Measurements from ENCODE around the gene C14orf132.

Gene C14orf132

GRCh38 chr14:96120392-96120791 lies 81.2 kb downstream of the C14orf132 start:
- TF ChIP-seq ZNF565 (CRISPR knock-in tag; conservative IDR thresholded peaks at IDR 0.05; ENCODE audit: low read depth) (no peak), ZNF70 (CRISPR knock-in tag; IDR thresholded peaks at IDR 0.05) (no peak), GLIS3 (CRISPR knock-in tag; IDR thresholded peaks at IDR 0.05) (no peak), CSDC2 (CRISPR knock-in tag; IDR thresholded peaks at IDR 0.05) (no peak), ZFP30 (CRISPR knock-in tag; IDR thresholded peaks at IDR 0.05) (no peak), PATZ1 (CRISPR knock-in tag; IDR thresholded peaks at IDR 0.05; ENCODE audit: borderline replicate concordance) (no peak), ZC3H10 (CRISPR knock-in tag; IDR thresholded peaks at IDR 0.05) (no peak), BACH2 (CRISPR knock-in tag; IDR thresholded peaks at IDR 0.05; ENCODE audit: borderline replicate concordance) (no peak), ZFP3 (CRISPR knock-in tag; IDR thresholded peaks at IDR 0.05) (no peak), PPARA (CRISPR knock-in tag; IDR thresholded peaks at IDR 0.05; ENCODE audit: borderline replicate concordance) (no peak), RARB (CRISPR knock-in tag; IDR thresholded peaks at IDR 0.05) (no peak), ARNTL (CRISPR knock-in tag; IDR thresholded peaks at IDR 0.05; ENCODE audit: borderline replicate concordance, low read depth) (no peak), SNAI2 (CRISPR knock-in tag; IDR thresholded peaks at IDR 0.05) (no peak), CREB5 (CRISPR knock-in tag; IDR thresholded peaks at IDR 0.05; ENCODE audit: low read depth) (no peak), TCF4 (CRISPR knock-in tag; IDR thresholded peaks at IDR 0.05; ENCODE audit: borderline replicate concordance) (no peak), TOX (CRISPR knock-in tag; IDR thresholded peaks at IDR 0.05; ENCODE audit: borderline replicate concordance) (no peak)
- TF ChIP-seq, protein P1, sequence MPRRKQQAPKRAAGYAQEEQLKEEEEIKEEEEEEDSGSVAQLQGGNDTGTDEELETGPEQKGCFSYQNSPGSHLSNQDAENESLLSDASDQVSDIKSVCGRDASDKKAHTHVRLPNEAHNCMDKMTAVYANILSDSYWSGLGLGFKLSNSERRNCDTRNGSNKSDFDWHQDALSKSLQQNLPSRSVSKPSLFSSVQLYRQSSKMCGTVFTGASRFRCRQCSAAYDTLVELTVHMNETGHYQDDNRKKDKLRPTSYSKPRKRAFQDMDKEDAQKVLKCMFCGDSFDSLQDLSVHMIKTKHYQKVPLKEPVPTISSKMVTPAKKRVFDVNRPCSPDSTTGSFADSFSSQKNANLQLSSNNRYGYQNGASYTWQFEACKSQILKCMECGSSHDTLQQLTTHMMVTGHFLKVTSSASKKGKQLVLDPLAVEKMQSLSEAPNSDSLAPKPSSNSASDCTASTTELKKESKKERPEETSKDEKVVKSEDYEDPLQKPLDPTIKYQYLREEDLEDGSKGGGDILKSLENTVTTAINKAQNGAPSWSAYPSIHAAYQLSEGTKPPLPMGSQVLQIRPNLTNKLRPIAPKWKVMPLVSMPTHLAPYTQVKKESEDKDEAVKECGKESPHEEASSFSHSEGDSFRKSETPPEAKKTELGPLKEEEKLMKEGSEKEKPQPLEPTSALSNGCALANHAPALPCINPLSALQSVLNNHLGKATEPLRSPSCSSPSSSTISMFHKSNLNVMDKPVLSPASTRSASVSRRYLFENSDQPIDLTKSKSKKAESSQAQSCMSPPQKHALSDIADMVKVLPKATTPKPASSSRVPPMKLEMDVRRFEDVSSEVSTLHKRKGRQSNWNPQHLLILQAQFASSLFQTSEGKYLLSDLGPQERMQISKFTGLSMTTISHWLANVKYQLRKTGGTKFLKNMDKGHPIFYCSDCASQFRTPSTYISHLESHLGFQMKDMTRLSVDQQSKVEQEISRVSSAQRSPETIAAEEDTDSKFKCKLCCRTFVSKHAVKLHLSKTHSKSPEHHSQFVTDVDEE (CRISPR knock-in tag; IDR thresholded peaks at IDR 0.05): no peak
- no peak for ATAC-seq

DNA sequence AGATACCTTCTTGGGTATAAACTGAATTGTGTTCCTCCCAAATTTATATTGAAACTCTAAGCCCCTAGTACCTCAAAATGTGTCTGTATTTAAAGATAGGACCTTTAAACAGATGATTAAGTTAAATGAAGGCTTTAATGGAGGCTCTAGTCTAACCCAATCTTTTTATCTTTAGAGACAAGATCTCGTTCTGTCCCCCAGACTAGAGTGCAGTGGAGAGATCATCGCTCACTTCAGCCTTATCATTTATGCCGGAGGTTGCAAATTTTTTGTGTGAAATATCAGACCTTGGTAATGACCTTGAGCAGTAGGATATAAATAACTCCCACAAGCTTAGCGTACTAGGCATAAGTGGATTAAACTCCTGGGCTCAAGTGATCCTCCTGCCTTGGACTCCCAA lies 81.8 kb downstream of the C14orf132 start:
- TF ChIP-seq BACH2 (CRISPR knock-in tag; IDR thresholded peaks at IDR 0.05; ENCODE audit: borderline replicate concordance) (no peak), POU6F1 (CRISPR knock-in tag; IDR thresholded peaks at IDR 0.05; ENCODE audit: borderline replicate concordance, low read depth) (no peak), ZNF8 (CRISPR knock-in tag; IDR thresholded peaks at IDR 0.05) (no peak), PATZ1 (CRISPR knock-in tag; IDR thresholded peaks at IDR 0.05; ENCODE audit: borderline replicate concordance) (no peak), CSDC2 (CRISPR knock-in tag; IDR thresholded peaks at IDR 0.05) (no peak), ISL1 (CRISPR knock-in tag; IDR thresholded peaks at IDR 0.05) (no peak), TCF4 (CRISPR knock-in tag; IDR thresholded peaks at IDR 0.05; ENCODE audit: borderline replicate concordance) (no peak)
- TF ChIP-seq, protein P1 (CRISPR knock-in tag; IDR thresholded peaks at IDR 0.05): no peak
- no peak for ATAC-seq

Measured in SK-N-SH treated with all-trans-retinoic acid at 6 μM for 48 hours (cell line).